Measurements from ENCODE around the gene DNAH14. TPM values are rescaled to one million over a fixed set of nuclear protein-coding genes. Genes with fewer than 3 reads are reported as not detected.

Gene DNAH14
- total and polyA plus RNA-seq, 2 experiments from 2014 or later, result 55.3 to 80.2 TPM

- Histone ChIP-seq H3K9me2 (ENCODE audit: insufficient read depth) (no peaks in the 10 kb centered on the region), H2AFZ (no peak overlapping the region), H3K4me2 (no peak overlapping the region), H3F3A (replicated peaks; ENCODE audit: low read depth) (no peaks in the 10 kb centered on the region), H3K27ac (ENCODE audit: low read depth) (no peak overlapping the region), H3K4me3 (no peak overlapping the region), H4K20me1 (replicated peaks; ENCODE audit: insufficient read depth) (no peaks in the 10 kb centered on the region), H3K79me2 (replicated peaks; ENCODE audit: insufficient read depth) (peaks cover 54% of the 10 kb centered on the region), H3K4me1 (ENCODE audit: insufficient read depth) (peaks cover 4% of the 10 kb centered on the region), H3K27me3 (ENCODE audit: insufficient read depth) (peaks cover 4% of the 10 kb centered on the region; the same call in 1 of the 2 replicates), H3K36me3 (ENCODE audit: insufficient read depth) (peaks cover 16% of the 10 kb centered on the region; the same call in 1 of the 2 replicates)
- ATAC-seq (no peak), DNase-seq (ENCODE audit: low spot score) (no peak)
- H3K36me3 Mint-ChIP-seq (ENCODE audit: low read depth), result peaks cover 50% of the 10 kb centered on the region
- peaks cover 7% of the 10 kb centered on the region for H3K27me3 Mint-ChIP-seq (ENCODE audit: insufficient read depth, low read depth, poor library complexity)
- H3K27ac Mint-ChIP-seq, result no peak overlapping the region
- no peaks in the 10 kb centered on the region for H3K4me1 Mint-ChIP-seq
- H3K9me3 Mint-ChIP-seq, result peaks cover 51% of the 10 kb centered on the region
- H3K4me3 Mint-ChIP-seq, result no peak overlapping the region
- TF ChIP-seq CREB1 (CRISPR knock-in tag; IDR thresholded peaks at IDR 0.05; ENCODE audit: low read depth), result no peak
- no peak for TF ChIP-seq EZH2phosphoT487 (IDR thresholded peaks at IDR 0.05; ENCODE audit: unreplicated experiment)
- TF ChIP-seq STAT1 (IDR thresholded peaks at IDR 0.05; ENCODE audit: unreplicated experiment), result no peak
- TF ChIP-seq REST (IDR thresholded peaks at IDR 0.05; ENCODE audit: unreplicated experiment), result no peak
- no peak for TF ChIP-seq ZNF114 (CRISPR knock-in tag; IDR thresholded peaks at IDR 0.05)
- TF ChIP-seq ZNF331 (CRISPR knock-in tag; IDR thresholded peaks at IDR 0.05; ENCODE audit: low read depth), result no peak
- no peak for TF ChIP-seq CTCF (conservative IDR thresholded peaks at IDR 0.05; ENCODE audit: low read depth in 2 of 2)
- TF ChIP-seq NANOG (IDR thresholded peaks at IDR 0.05; ENCODE audit: borderline replicate concordance), result no peak
- TF ChIP-seq POLR2AphosphoS5 (IDR thresholded peaks at IDR 0.05; ENCODE audit: low read depth), result no peak
- TF ChIP-seq EZH2 (IDR thresholded peaks at IDR 0.05; ENCODE audit: low read depth, unreplicated experiment), result no peak
- no peak for TF ChIP-seq ZNF462 (CRISPR knock-in tag; IDR thresholded peaks at IDR 0.05)
- no peak for TF ChIP-seq JUNB (IDR thresholded peaks at IDR 0.05; ENCODE audit: unreplicated experiment)
- no peak for TF ChIP-seq ETS1 (IDR thresholded peaks at IDR 0.05)
Observed at GRCh38 chr1:224931605-224932004, 2.1 kb downstream of the DNAH14 start.

Data from GM23338 (cell line).